ENCODE results near the gene CERT1.

Gene CERT1

DNA sequence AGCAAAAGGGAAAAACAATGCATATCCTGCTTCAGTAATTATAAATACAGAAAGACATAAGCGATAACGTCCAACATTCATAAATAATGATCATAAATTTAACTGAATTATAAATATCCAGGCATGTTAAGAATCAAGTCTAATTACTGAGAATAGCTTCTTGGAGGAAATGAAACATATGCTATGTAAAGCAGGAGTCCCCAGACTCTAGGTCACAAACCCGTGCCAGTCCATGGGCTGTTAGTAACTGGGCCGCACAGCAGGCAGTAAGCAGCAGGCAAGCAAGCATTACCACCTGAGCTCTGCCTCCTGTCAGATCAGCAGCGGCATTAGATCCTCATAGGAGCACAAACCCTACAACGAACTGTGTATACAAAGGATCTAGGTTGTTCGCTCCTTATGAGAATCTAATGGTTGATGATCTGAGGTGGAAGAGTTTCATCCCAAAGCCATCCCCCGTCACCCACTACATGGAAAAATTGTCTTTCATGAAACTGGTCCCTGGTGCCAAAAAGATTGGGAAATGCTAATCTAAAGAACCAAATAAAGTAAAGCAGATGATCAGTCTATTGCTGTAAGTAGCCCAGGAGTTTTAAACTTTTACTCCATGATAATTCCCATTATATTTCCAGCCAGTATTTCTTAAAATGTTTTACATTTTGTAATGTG, 50.4 kb downstream of the CERT1 start:
- no peak for TF ChIP-seq CTCF (conservative IDR thresholded peaks at IDR 0.05; ENCODE audit: control insufficient read depth, insufficient read depth, low read depth, low read length)
- DNase-seq (ENCODE audit: low read depth): peak; percentile 9
- no peak overlapping the region for H3K4me3 ChIP-seq (ENCODE audit: control insufficient read depth, low read depth, low read length)

GRCh38 chr5:75460532-75460931, 50.9 kb downstream of the CERT1 start:
- no peak for TF ChIP-seq CTCF (conservative IDR thresholded peaks at IDR 0.05; ENCODE audit: control insufficient read depth, insufficient read depth, low read depth, low read length)
- no peak for DNase-seq (ENCODE audit: low read depth)
- no peak overlapping the region for H3K4me3 ChIP-seq (ENCODE audit: control insufficient read depth, low read depth, low read length)

DNA sequence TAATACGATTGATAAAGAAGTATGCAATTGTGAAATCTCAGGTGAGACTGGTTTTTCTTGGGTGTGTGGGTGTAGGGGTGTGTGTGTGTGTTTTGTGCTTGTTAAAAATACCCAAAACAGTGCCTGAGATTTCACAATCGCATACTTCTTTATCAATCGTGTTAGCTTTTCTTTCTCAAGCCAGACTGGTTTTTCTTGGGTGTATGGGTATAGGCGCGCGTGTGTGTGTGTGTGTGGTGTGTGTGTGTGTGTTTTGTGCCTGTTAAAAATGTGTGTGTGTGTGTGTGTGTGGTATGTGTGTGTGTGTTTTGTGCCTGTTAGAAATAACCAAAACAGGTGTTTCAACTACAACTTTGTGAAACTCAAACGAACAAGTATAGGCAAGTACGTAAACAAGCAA, 53.7 kb downstream of the CERT1 start:
- no peak for TF ChIP-seq CTCF (conservative IDR thresholded peaks at IDR 0.05; ENCODE audit: control insufficient read depth, insufficient read depth, low read depth, low read length)
- H3K4me3 ChIP-seq (ENCODE audit: control insufficient read depth, low read depth, low read length): no peak overlapping the region
- no peak for DNase-seq (ENCODE audit: low read depth)

- TF ChIP-seq CTCF (conservative IDR thresholded peaks at IDR 0.05; ENCODE audit: control insufficient read depth, insufficient read depth, low read depth, low read length): no peak
- no peak for DNase-seq (ENCODE audit: low read depth)
- H3K4me3 ChIP-seq (ENCODE audit: control insufficient read depth, low read depth, low read length): no peak overlapping the region
Measured at GRCh38 chr5:75457161-75457560, 54.3 kb downstream of the CERT1 start.

DNA sequence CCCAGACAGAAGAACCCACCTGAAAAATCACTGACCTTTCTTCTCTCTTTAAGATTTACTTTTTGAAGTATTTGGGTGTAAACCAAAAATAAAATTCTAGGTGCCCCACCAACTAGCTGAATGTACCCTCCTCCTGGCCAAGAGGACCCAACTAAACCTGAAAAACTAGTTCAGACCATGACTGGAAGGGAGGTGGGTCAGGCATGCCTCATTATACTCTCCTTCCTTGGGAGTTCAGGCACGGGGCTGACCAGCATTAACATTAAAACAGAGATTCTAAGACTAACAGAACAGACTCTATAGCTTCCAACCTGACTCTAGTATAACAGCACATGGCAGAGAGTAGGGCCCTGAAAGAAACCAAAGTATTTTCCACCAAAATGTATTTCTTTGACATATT, 61.4 kb downstream of the CERT1 start:
- no peak for DNase-seq (ENCODE audit: low read depth)
- H3K4me3 ChIP-seq (ENCODE audit: control insufficient read depth, low read depth, low read length): no peak overlapping the region
- TF ChIP-seq CTCF (conservative IDR thresholded peaks at IDR 0.05; ENCODE audit: control insufficient read depth, insufficient read depth, low read depth, low read length): no peak

GRCh38 chr5:75446068-75446467, 65.4 kb downstream of the CERT1 start:
- H3K4me3 ChIP-seq (ENCODE audit: control insufficient read depth, low read depth, low read length): no peak overlapping the region
- TF ChIP-seq CTCF (conservative IDR thresholded peaks at IDR 0.05; ENCODE audit: control insufficient read depth, insufficient read depth, low read depth, low read length): no peak
- DNase-seq (ENCODE audit: low read depth): no peak

DNA sequence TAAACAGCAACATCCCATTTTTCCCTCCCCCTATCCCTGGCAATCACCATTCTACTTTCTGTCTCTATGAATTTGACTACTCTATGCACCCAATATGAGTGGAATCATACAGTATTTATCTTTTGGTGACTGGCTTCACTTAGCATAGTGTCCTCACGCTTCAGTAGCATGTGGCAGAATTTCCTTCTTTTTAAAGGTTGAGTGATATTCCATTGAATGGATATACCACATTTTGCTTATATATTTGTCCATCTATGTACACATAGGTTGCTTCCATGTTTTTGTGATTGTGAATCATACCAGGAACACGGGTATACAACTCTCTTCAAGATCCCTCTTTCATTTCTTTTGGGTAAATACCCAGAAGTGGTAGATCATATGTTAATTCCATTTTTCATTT, 69.9 kb downstream of the CERT1 start:
- DNase-seq (ENCODE audit: low read depth): no peak
- TF ChIP-seq CTCF (conservative IDR thresholded peaks at IDR 0.05; ENCODE audit: control insufficient read depth, insufficient read depth, low read depth, low read length): no peak

More for the DNA sequence above, 69.9 kb downstream of the CERT1 start:
- H3K4me3 ChIP-seq (ENCODE audit: control insufficient read depth, low read depth, low read length): no peak overlapping the region

Measured in fibroblast of mammary gland (primary cell).